Fibroblast of skin of right biceps (primary cell): ENCODE data around the gene SPATA19.

Experiments used
- DNase-seq: peaks from one replicate; pipeline ENCODE4 v3.0.0-alpha.2; 2013

Gene SPATA19

DNA sequence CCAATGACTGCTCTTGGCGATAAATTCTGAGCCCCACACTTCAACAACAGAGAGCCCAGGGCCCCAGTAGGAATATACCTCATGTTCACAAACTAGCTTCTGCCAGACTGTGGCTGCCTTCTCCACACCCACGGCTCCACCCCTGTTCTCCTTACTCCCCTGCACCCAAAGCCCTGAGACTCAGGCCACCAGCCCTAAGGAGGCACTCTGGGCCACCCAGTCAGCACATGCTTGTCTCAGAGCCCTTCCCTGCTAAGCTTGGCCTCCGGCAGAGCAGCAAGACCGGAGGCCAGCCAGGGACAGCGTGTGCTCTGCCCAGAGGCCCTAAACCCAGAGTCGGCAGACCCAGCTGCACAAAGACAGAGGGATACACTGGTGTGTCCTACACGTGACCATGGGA is 27.9 kb downstream of the SPATA19 start:
- DNase-seq, result no peak

DNA sequence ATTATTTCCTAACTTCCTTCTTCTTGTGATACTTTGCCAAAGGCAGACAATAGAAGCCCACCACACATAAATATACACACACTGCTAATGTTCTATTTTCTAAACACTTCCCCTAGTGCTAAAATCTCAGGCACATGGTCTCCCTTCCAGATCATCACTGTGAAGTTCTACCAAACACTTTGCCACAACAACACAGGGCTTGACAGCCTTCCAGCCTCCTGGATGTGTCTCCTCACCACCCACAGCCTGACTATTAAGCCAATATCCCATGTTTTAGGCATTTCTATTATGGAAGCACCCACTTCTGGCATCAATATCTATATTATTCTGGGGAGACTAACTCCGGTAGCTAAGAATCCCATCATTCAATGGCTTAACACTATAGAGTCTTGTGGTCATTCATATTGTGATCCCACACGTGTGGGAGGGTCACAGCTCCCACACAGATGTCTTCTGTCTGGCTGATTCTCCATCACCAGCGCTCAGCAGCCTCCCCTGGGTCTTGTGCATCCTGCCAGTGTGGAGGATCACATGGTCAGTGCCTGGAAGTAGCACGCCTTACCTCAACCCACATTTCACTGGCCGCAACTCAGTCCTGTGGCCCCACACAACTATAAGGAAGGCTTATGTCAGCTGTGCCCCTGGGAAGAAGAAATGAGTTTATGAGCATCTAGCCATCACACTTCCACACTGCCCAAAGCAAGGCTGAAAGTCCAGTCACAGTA is 29.0 kb downstream of the SPATA19 start:
- DNase-seq, result no peak

DNA sequence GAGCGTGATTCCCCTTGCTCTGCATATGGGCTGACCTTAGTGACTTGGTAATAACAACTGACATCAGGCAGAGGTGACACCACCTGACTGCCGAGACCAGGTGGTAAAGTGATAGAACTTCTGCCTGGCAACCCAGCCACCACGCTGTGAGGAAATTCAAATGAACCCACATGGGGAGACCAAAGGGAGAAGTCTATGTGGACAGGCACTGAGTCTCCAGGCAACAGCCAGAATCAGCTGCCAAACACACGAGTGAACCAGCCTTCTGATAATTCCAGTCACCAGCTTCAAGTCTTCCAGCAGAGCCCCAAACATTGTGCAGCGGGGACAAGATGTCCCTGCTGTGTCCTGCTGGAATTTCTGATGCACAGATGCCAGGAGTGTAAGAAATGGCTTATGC is 29.7 kb downstream of the SPATA19 start:
- no peak for DNase-seq

DNA sequence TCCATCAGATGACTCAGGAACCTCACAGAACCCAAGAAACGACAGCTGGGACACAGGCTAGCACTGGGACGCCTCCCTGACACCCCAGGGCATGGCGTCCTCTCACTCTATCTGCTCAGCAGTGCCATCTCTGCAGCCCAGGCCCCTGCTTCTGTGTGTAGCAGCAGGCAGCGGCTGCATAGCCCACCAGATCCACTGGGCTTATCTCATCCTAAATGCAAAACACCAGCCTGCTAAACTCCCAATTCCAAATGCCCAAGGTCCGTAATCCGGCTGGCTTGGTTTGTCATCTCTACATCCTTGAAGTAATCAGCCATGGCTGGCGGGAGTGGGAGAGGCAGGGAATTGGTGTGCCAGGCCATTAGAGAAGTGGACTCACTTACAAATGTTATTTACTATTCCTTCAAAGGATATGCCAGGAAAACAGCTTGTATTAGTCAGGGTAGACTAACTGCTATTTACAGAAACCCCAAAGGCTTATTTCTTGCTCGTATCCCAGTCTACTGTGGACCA is 30.7 kb downstream of the SPATA19 start:
- no peak for DNase-seq

DNA sequence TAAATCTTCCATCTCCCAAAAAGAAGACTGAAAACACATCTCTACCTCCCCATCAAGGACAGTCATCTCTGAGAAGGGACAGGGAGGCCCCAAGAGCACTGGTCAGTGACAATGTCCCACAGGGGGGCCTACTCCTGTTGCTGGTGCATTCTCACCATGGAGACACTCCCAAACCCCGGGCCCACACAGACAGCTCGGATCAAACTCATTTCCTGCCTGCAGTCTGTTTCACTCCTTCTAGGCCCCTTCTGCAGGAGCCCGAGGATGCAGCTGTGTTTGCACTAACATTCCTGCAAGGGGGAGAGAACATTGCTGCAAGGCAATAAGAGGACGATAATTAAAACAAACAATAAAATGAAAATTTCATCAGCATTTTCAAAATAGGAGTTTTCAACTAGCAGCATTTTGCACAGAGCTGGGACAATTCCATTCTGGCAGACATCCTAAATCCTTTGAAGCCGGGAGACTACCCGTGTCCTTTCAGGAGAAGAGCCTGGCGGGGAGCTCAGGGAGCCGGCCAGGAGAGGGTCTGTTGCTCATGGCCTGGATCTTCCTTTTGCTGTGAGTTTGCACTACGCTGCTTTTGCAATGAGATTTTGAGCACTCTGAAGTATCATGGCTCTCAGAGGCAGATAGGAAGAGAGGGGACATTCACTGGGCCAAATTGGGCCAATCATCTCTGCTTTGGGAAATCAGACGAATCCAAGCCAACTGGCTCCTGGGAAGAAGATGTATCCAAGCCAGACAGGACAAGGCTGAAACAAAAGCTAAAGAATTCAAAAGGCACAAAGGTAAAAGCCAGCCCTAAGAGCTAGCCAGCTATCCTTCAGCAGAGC is 33.2 kb downstream of the SPATA19 start:
- DNase-seq, result no peak

- no peak for DNase-seq
Observed at GRCh38 chr11:133810766-133811165, 34.5 kb downstream of the SPATA19 start.

GRCh38 chr11:133809569-133810491 is 35.5 kb downstream of the SPATA19 start:
- DNase-seq, result no peak

GRCh38 chr11:133808393-133809140 is 36.7 kb downstream of the SPATA19 start:
- no peak for DNase-seq

DNA sequence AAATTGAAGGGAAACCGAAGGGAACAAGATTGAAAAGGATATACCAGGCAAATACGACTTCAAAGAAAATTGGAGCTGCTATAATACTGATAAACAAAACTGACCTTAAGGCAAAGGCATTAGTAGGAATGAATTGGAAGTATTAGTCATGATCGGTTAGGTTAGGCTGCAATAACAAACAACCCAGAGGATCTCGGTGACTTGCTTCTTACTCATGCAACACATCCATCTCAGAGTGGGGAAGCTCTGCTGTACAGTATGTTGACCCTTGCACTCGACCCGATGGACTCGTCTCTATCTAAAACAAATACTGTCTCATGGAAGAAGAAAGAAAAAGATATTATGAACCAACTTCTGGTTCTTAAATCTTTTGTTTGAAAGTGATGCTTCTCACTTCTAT is 42.3 kb downstream of the SPATA19 start:
- DNase-seq, result no peak

GRCh38 chr11:133801356-133801755 is 44.0 kb downstream of the SPATA19 start:
- DNase-seq, result no peak

- DNase-seq, result no peak
Observed at GRCh38 chr11:133800666-133801065, 44.6 kb downstream of the SPATA19 start.

GRCh38 chr11:133797554-133797953 is 47.8 kb downstream of the SPATA19 start:
- no peak for DNase-seq

DNA sequence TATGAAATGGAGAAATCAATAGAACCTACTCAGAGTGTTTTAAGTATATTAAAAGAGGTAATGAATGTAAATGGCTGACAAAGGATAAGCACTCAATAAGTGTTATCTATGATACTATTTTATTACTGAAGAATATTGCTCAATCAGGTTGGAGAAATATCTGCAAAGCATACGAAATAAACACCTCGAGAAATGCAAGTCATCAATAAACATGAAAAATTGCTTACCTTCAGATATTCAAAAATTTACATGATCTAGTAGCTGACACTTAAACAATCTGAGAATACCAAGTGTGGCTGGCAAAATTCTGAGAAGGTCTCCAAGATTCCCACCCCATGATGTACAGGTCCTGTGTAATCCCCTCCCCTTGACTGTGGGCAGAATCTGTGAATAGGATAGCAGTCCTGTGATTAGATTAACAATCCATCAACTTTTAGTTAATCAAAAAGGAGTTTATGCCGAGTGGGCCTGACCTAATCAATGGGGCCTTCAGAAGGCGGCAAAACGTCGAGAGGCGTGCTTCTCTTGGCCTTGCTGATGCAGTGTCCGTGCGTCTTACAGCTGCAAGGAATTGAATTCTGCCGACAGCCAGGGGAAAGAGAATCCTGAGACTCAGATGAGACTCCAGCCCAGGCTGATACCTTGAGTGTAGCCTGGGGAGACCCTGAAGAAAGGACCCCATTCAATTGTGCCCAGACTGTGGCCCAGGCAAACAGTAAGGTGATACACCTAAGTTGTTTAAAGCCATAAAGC is 49.1 kb downstream of the SPATA19 start:
- no peak for DNase-seq

- DNase-seq, result no peak
Observed at GRCh38 chr11:133795088-133795487, 50.2 kb downstream of the SPATA19 start.

DNA sequence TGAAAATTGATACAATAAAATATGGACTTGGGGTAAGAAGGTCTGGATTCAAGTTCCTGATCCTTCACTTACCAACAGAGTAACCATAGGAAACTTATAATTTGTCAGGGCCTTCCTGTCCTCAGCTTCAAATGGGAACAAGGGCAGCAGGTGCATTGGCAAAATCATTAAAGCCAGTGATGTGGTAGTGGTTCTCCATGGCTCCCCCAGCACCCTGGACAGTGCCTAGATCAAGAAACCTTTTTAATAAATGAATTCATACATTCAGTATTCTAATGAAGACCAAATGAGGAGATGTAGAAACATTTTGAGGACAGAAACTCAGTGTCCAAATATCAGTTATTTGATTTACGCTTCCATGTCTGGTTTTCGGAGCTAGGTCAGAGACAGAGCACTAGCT is 51.1 kb downstream of the SPATA19 start:
- no peak for DNase-seq

GRCh38 chr11:133793271-133794035 is 51.9 kb downstream of the SPATA19 start:
- no peak for DNase-seq

GRCh38 chr11:133790995-133791394 is 54.3 kb downstream of the SPATA19 start:
- no peak for DNase-seq
